ENCODE results near the gene CTNNA2. TPM values are rescaled to one million over a fixed set of nuclear protein-coding genes. Genes with fewer than 3 reads are reported as not detected.

CTNNA2 gene
- total RNA-seq, 3 donors from 2014 or later = 0.29 to 4.2 (median 1.1) TPM

- Histone ChIP-seq H3K36me3 (ENCODE audit: low read depth) (no peaks in the 10 kb centered on the region), H3K4me1 (ENCODE audit: low read depth) (no peaks in the 10 kb centered on the region), H3K4me3 (no peak overlapping the region), H3K9me3 (no peaks in the 10 kb centered on the region)
- DNase-seq (no peak), ATAC-seq (no peak)
- intact Hi-C loops (cut with DNase I, micrococcal nuclease) = no loop called here
- no peak for TF ChIP-seq CTCF (IDR thresholded peaks at IDR 0.05)
Observed at GRCh38 chr2:79770926-79771325, 258.1 kb downstream of the CTNNA2 start.

- intact Hi-C loops (cut with DNase I, micrococcal nuclease) = no loop called here
Observed at GRCh38 chr2:79771493-79771892, 258.6 kb downstream of the CTNNA2 start.

GRCh38 chr2:79774016-79774415, 261.2 kb downstream of the CTNNA2 start:
- TF ChIP-seq CTCF (IDR thresholded peaks at IDR 0.05) = no peak
- Histone ChIP-seq H3K4me3 (no peak overlapping the region), H3K4me1 (ENCODE audit: low read depth) (no peaks in the 10 kb centered on the region), H3K9me3 (no peaks in the 10 kb centered on the region), H3K36me3 (ENCODE audit: low read depth) (no peaks in the 10 kb centered on the region)
- no peak for ATAC-seq
- intact Hi-C loops (cut with DNase I, micrococcal nuclease) = no loop called here
- DNase-seq = no peak

More at GRCh38 chr2:79771493-79771892, 258.6 kb downstream of the CTNNA2 start:
- Histone ChIP-seq H3K4me1 (ENCODE audit: low read depth) (no peaks in the 10 kb centered on the region), H3K4me3 (no peak overlapping the region), H3K9me3 (no peaks in the 10 kb centered on the region), H3K36me3 (ENCODE audit: low read depth) (no peaks in the 10 kb centered on the region)
- DNase-seq = no peak
- ATAC-seq = no peak
- TF ChIP-seq CTCF (IDR thresholded peaks at IDR 0.05) = no peak

GRCh38 chr2:79776461-79776860, 263.6 kb downstream of the CTNNA2 start:
- TF ChIP-seq CTCF (IDR thresholded peaks at IDR 0.05) = no peak
- DNase-seq = no peak

GRCh38 chr2:79780781-79781180, 267.9 kb downstream of the CTNNA2 start:
- DNase-seq (no peak), ATAC-seq (no peak)
- Histone ChIP-seq H3K4me1 (ENCODE audit: low read depth) (no peaks in the 10 kb centered on the region), H3K36me3 (ENCODE audit: low read depth) (no peaks in the 10 kb centered on the region), H3K4me3 (no peak overlapping the region), H3K9me3 (no peaks in the 10 kb centered on the region)
- intact Hi-C loops (cut with DNase I, micrococcal nuclease) = no loop called here
- no peak for TF ChIP-seq CTCF (IDR thresholded peaks at IDR 0.05)

More at GRCh38 chr2:79776461-79776860, 263.6 kb downstream of the CTNNA2 start:
- no peak for ATAC-seq
- Histone ChIP-seq H3K4me3 (no peak overlapping the region), H3K9me3 (no peaks in the 10 kb centered on the region), H3K4me1 (ENCODE audit: low read depth) (no peaks in the 10 kb centered on the region), H3K36me3 (ENCODE audit: low read depth) (no peaks in the 10 kb centered on the region)
- intact Hi-C loops (cut with DNase I, micrococcal nuclease) = no loop called here
